Trophoblast cell (in vitro differentiated cells and primary cell): ENCODE measurements around the gene ARHGEF3.

Experiments
- DNase-seq, 2 donors: peaks; one replicate each; pipeline ENCODE4 v3.0.0-alpha.2; 2016
- H2AFZ ChIP-seq: 2 replicates; pipeline ENCODE4 v1.6.1; 2013; ENCODE audit warnings: low read length, moderate library complexity, mild to moderate bottlenecking; ENCODE audit not compliant: insufficient read depth, poor library complexity
- H2AK5ac ChIP-seq: 2 replicates; pipeline ENCODE4 v1.6.1; 2013; ENCODE audit warnings: mild to moderate bottlenecking, low read length
- H2BK120ac ChIP-seq: 2 replicates; pipeline ENCODE4 v1.6.1; 2013; ENCODE audit warnings: low read length, mild to moderate bottlenecking, moderate library complexity; ENCODE audit not compliant: insufficient read depth, poor library complexity
- H2BK12ac ChIP-seq: 2 replicates; pipeline ENCODE4 v1.6.1; 2013; ENCODE audit warnings: mild to moderate bottlenecking, low read length, moderate library complexity
- H2BK5ac ChIP-seq: 2 replicates; pipeline ENCODE4 v1.6.1; 2013; ENCODE audit warnings: low read length, low read depth, moderate library complexity, mild to moderate bottlenecking; ENCODE audit not compliant: poor library complexity
- H3K14ac ChIP-seq: 2 replicates; pipeline ENCODE4 v1.6.1; 2013; ENCODE audit warnings: mild to moderate bottlenecking, low read length
- H3K18ac ChIP-seq: 2 replicates; pipeline ENCODE4 v1.6.1; 2013; ENCODE audit warnings: mild to moderate bottlenecking, low read length
- H3K23ac ChIP-seq: 2 replicates; pipeline ENCODE4 v1.6.1; 2013; ENCODE audit warnings: low read length
- H3K27ac ChIP-seq: 2 replicates; pipeline ENCODE4 v1.5.1; 2013; ENCODE audit warnings: low read depth, mild to moderate bottlenecking, inconsistent platforms, low read length, moderate library complexity
- H3K27me3 ChIP-seq: 2 replicates; pipeline ENCODE4 v1.6.1; 2013; ENCODE audit warnings: inconsistent platforms, mild to moderate bottlenecking, low read length, moderate library complexity; ENCODE audit not compliant: insufficient read depth
- H3K36me3 ChIP-seq, 2 experiments: 1 replicate in 1 of 2; 2 replicates in 1 of 2; pipeline ENCODE4 v1.6.1; 2013; ENCODE audit warnings: low read length in 2 of 2, mild to moderate bottlenecking in 2 of 2, moderate library complexity in 1 of 2; ENCODE audit not compliant: insufficient read depth in 2 of 2, control insufficient read depth in 1 of 2
- H3K4ac ChIP-seq: 2 replicates; pipeline ENCODE4 v1.6.1; 2013; ENCODE audit warnings: low read depth, mild to moderate bottlenecking, low read length, moderate library complexity
- H3K4me1 ChIP-seq, 2 experiments: 1 replicate in 1 of 2; 2 replicates in 1 of 2; pipeline ENCODE4 v1.6.1; 2013; ENCODE audit warnings: low read length in 2 of 2, mild to moderate bottlenecking in 2 of 2, moderate library complexity in 1 of 2; ENCODE audit not compliant: insufficient read depth in 2 of 2, control insufficient read depth in 1 of 2
- H3K4me2 ChIP-seq: 2 replicates; pipeline ENCODE4 v1.6.1; 2013; ENCODE audit warnings: inconsistent platforms, mild to moderate bottlenecking, low read length, moderate library complexity
- H3K4me3 ChIP-seq: 2 replicates; pipeline ENCODE4 v1.5.1; 2013; ENCODE audit warnings: mild to moderate bottlenecking, low read depth, low read length, inconsistent platforms
- H3K79me1 ChIP-seq: one replicate; pipeline ENCODE4 v1.6.1; 2013; ENCODE audit warnings: low read length
- H3K79me2 ChIP-seq: 2 replicates; pipeline ENCODE4 v1.6.1; 2013; ENCODE audit warnings: low read length, mild to moderate bottlenecking; ENCODE audit not compliant: control insufficient read depth, insufficient read depth, poor library complexity
- H3K9ac ChIP-seq: 2 replicates; pipeline ENCODE4 v1.6.1; 2013; ENCODE audit warnings: mild to moderate bottlenecking, low read length
- H3K9me3 ChIP-seq: 2 replicates; pipeline ENCODE4 v1.6.1; 2013; ENCODE audit warnings: low read depth, mild to moderate bottlenecking, control low read depth, inconsistent platforms, low read length; ENCODE audit not compliant: insufficient read depth
- H4K12ac ChIP-seq: 2 replicates; pipeline ENCODE4 v1.6.1; 2013; ENCODE audit warnings: low read depth, mild to moderate bottlenecking, low read length, moderate library complexity
- H4K8ac ChIP-seq: 2 replicates; pipeline ENCODE4 v1.6.1; 2013; ENCODE audit warnings: low read depth, mild to moderate bottlenecking, low read length, moderate library complexity
- H4K91ac ChIP-seq: one replicate; pipeline ENCODE4 v1.6.1; 2013; ENCODE audit warnings: low read depth, mild to moderate bottlenecking, low read length, moderate library complexity
- WGBS: extraction: QIAGEN DNeasy Blood & Tissue Kit; methylation state at CpG from one replicate; pipeline ENCODE4 v1.1.7; 2013; ENCODE audit warnings: missing lambda C conversion rate; ENCODE audit not compliant: insufficient read length, insufficient coverage; ENCODE audit errors: extremely low coverage; 5-methylcytosine and 5-hydroxymethylcytosine counted together

The ARHGEF3 gene

GRCh38 chr3:56795829-56796185 lies 5.9 kb downstream of the ARHGEF3 start:
- no peak overlapping the region for H3K18ac ChIP-seq
- no peak overlapping the region for H3K4me3 ChIP-seq
- H3K4me2 ChIP-seq, result no peak overlapping the region
- H2BK12ac ChIP-seq, result no peak overlapping the region
- H3K23ac ChIP-seq, result no peak overlapping the region
- no peak overlapping the region for H2BK5ac ChIP-seq
- no peak overlapping the region for H3K4ac ChIP-seq
- no peak overlapping the region for H2AFZ ChIP-seq
- no peaks in the 10 kb centered on the region for H3K79me2 ChIP-seq
- no peak overlapping the region for H3K14ac ChIP-seq
- H2BK120ac ChIP-seq, result no peak overlapping the region
- no peak overlapping the region for H4K12ac ChIP-seq
- H3K9ac ChIP-seq, result no peak overlapping the region
- H3K36me3 ChIP-seq, result no peaks in the 10 kb centered on the region
- no peak overlapping the region for H2AK5ac ChIP-seq
- WGBS, result no CpG with 5 or more reads among the region's 6 CpGs
- DNase-seq, result peak in 1 of 2 donors; percentile 17
- peaks cover 4 to 5% of the 10 kb centered on the region in 2 experiments for H3K4me1 ChIP-seq
- no peak overlapping the region for H4K91ac ChIP-seq
- H3K9me3 ChIP-seq, result no peaks in the 10 kb centered on the region
- no peak overlapping the region for H3K27ac ChIP-seq
- no peaks in the 10 kb centered on the region for H3K27me3 ChIP-seq
- no peak overlapping the region for H4K8ac ChIP-seq
- H3K79me1 ChIP-seq, result no peaks in the 10 kb centered on the region

- H3K79me1 ChIP-seq, result no peaks in the 10 kb centered on the region
- no peak overlapping the region for H3K4me2 ChIP-seq
- no peak overlapping the region for H3K18ac ChIP-seq
- no peak overlapping the region for H4K12ac ChIP-seq
- no peak overlapping the region for H3K4ac ChIP-seq
- H3K27me3 ChIP-seq, result no peaks in the 10 kb centered on the region
- H2BK120ac ChIP-seq, result no peak overlapping the region
- no peak overlapping the region for H3K27ac ChIP-seq
- H3K36me3 ChIP-seq, result no peaks in the 10 kb centered on the region
- no peak overlapping the region for H3K9ac ChIP-seq
- no peak for DNase-seq
- no peaks in the 10 kb centered on the region for H3K79me2 ChIP-seq
- WGBS, result no CpG with 5 or more reads among the region's 7 CpGs
- no peak overlapping the region for H3K4me3 ChIP-seq
- H3K9me3 ChIP-seq, result no peaks in the 10 kb centered on the region
- H3K14ac ChIP-seq, result no peak overlapping the region
- H3K23ac ChIP-seq, result no peak overlapping the region
- H2BK5ac ChIP-seq, result no peak overlapping the region
- peaks cover 4% of the 10 kb centered on the region in 2 experiments for H3K4me1 ChIP-seq
- H2AFZ ChIP-seq, result no peak overlapping the region
- H2BK12ac ChIP-seq, result no peak overlapping the region
- no peak overlapping the region for H4K8ac ChIP-seq
- H4K91ac ChIP-seq, result no peak overlapping the region
- no peak overlapping the region for H2AK5ac ChIP-seq
Observed at GRCh38 chr3:56795097-56795828, 6.5 kb downstream of the ARHGEF3 start.

GRCh38 chr3:56792193-56792592 lies 9.6 kb downstream of the ARHGEF3 start:
- H3K27ac ChIP-seq, result no peak overlapping the region
- H3K9me3 ChIP-seq, result no peaks in the 10 kb centered on the region
- no peak overlapping the region for H2AFZ ChIP-seq
- H2BK120ac ChIP-seq, result no peak overlapping the region
- H4K8ac ChIP-seq, result no peak overlapping the region
- no peaks in the 10 kb centered on the region for H3K27me3 ChIP-seq
- H4K91ac ChIP-seq, result no peak overlapping the region
- no peak overlapping the region for H3K18ac ChIP-seq
- no peak overlapping the region for H2AK5ac ChIP-seq
- peaks cover 4% of the 10 kb centered on the region in 2 experiments for H3K4me1 ChIP-seq
- no peaks in the 10 kb centered on the region for H3K36me3 ChIP-seq
- H3K9ac ChIP-seq, result no peak overlapping the region
- no peak overlapping the region for H3K4me3 ChIP-seq
- no peak overlapping the region for H3K4ac ChIP-seq
- H2BK5ac ChIP-seq, result no peak overlapping the region
- H3K79me2 ChIP-seq, result no peaks in the 10 kb centered on the region
- H3K23ac ChIP-seq, result no peak overlapping the region
- no peaks in the 10 kb centered on the region for H3K79me1 ChIP-seq
- DNase-seq, result no peak
- WGBS, result no CpG with 5 or more reads among the region's 1 CpG
- H3K4me2 ChIP-seq, result no peak overlapping the region
- no peak overlapping the region for H3K14ac ChIP-seq
- no peak overlapping the region for H4K12ac ChIP-seq
- no peak overlapping the region for H2BK12ac ChIP-seq

- Histone ChIP-seq H3K36me3 (no peaks in the 10 kb centered on the region), H3K4ac (no peak overlapping the region), H2BK12ac (no peak overlapping the region), H3K4me2 (no peak overlapping the region), H4K12ac (no peak overlapping the region), H3K4me3 (no peak overlapping the region), H3K27ac (no peak overlapping the region), H3K14ac (no peak overlapping the region), H2BK5ac (no peak overlapping the region), H3K79me1 (no peaks in the 10 kb centered on the region), H3K27me3 (no peaks in the 10 kb centered on the region), H3K79me2 (no peaks in the 10 kb centered on the region), H3K9ac (no peak overlapping the region), H2BK120ac (no peak overlapping the region), H3K18ac (no peak overlapping the region), H4K91ac (no peak overlapping the region), H3K23ac (no peak overlapping the region), H2AK5ac (no peak overlapping the region), H2AFZ (no peak overlapping the region), H3K9me3 (no peaks in the 10 kb centered on the region), H4K8ac (no peak overlapping the region), H3K4me1 (peaks cover 4% of the 10 kb centered on the region in 2 experiments)
- DNase-seq, result no peak
- WGBS, result no CpG with 5 or more reads among the region's 6 CpGs
Observed at GRCh38 chr3:56790016-56790821, 11.5 kb downstream of the ARHGEF3 start.
